Hepatocyte (in vitro differentiated cells): ENCODE measurements around the gene KDF1. TPM values are rescaled to one million over a fixed set of nuclear protein-coding genes. Genes with fewer than 3 reads are reported as not detected.

Source experiments
- DNase-seq: peaks from one replicate; pipeline ENCODE4 v3.0.0-alpha.2; 2016; ENCODE audit warnings: low spot score
- H2AFZ ChIP-seq: fragments of 200-600 bp; sonication (generic); 2 replicates; pipeline ENCODE4 v1.6.0; 2016; ENCODE audit warnings: antibody characterized with exemption, mild to moderate bottlenecking
- H3K27ac ChIP-seq: fragments of 200-600 bp; sonication (generic); 2 replicates; pipeline ENCODE4 v1.5.1; 2016; ENCODE audit warnings: mild to moderate bottlenecking
- H3K27me3 ChIP-seq: fragments of 200-600 bp; sonication (generic); 2 replicates; pipeline ENCODE4 v1.6.1; 2016
- H3K36me3 ChIP-seq: fragments of 200-600 bp; sonication (generic); replicated peaks from 2 replicates; pipeline ENCODE4 v1.5.1; 2016; ENCODE audit warnings: low read depth; ENCODE audit not compliant: insufficient read depth
- H3K4me1 ChIP-seq: fragments of 200-600 bp; sonication (generic); 2 replicates; pipeline ENCODE4 v1.5.1; 2016; ENCODE audit warnings: mild to moderate bottlenecking, moderate library complexity; ENCODE audit not compliant: insufficient read depth
- H3K4me2 ChIP-seq: fragments of 200-600 bp; sonication (generic); 2 replicates; pipeline ENCODE4 v1.6.0; 2016
- H3K4me3 ChIP-seq: fragments of 200-600 bp; sonication (generic); 2 replicates; pipeline ENCODE4 v1.5.1; 2016; ENCODE audit warnings: mild to moderate bottlenecking
- H3K79me2 ChIP-seq: fragments of 200-600 bp; sonication (generic); 2 replicates; pipeline ENCODE4 v1.6.0; 2017; ENCODE audit warnings: mild to moderate bottlenecking
- H3K9me2 ChIP-seq: fragments of 200-600 bp; sonication (generic); replicated peaks from 2 replicates; pipeline ENCODE4 v1.6.0; 2017; ENCODE audit warnings: mild to moderate bottlenecking; ENCODE audit not compliant: insufficient read depth
- H3K9me3 ChIP-seq: fragments of 200-600 bp; sonication (generic); 2 replicates; pipeline ENCODE4 v1.5.1; 2016; ENCODE audit warnings: low read depth, mild to moderate bottlenecking
- H4K20me1 ChIP-seq: fragments of 200-600 bp; sonication (generic); 2 replicates; pipeline ENCODE4 v1.6.0; 2016; ENCODE audit warnings: mild to moderate bottlenecking; ENCODE audit not compliant: insufficient read depth, poor library complexity, severe bottlenecking
- CTCF ChIP-seq: fragments of 200-600 bp; sonication (generic); IDR thresholded peaks from 2 replicates; pipeline ENCODE4 v1.5.1; 2016; ENCODE audit warnings: antibody characterized with exemption, mild to moderate bottlenecking; ENCODE audit not compliant: poor library complexity
- EZH2 ChIP-seq: fragments of 200-600 bp; sonication (generic); IDR thresholded peaks from 2 replicates; pipeline ENCODE4 v1.6.1; 2016; ENCODE audit warnings: antibody characterized with exemption, mild to moderate bottlenecking, borderline replicate concordance
- EZH2phosphoT487 ChIP-seq: fragments of 200-600 bp; sonication (generic); IDR thresholded peaks from one replicate; pipeline ENCODE4 v1.6.1; 2018; ENCODE audit warnings: antibody characterized with exemption, mild to moderate bottlenecking, low read depth, moderate library complexity; ENCODE audit not compliant: unreplicated experiment, severe bottlenecking
- WGBS: methylation state at CpG from one replicate; pipeline ENCODE4 v1.1.6; 2016; ENCODE audit warnings: low lambda C conversion rate; ENCODE audit errors: missing lambda C conversion rate; 5-methylcytosine and 5-hydroxymethylcytosine counted together
- polyA plus RNA-seq: library from polyadenylated mRNA; unstranded; fragments of >200 nt; fragmentation: Nextera tagmentation; extraction: Ambion mirVana; gene quantifications from 2 replicates; pipeline ENCODE4 v1.2.1, GENCODE V29; 2016
- total RNA-seq: library from RNA; depleted of rRNA; stranded (reverse); fragments of >200 nt; gene quantifications from 2 replicates; pipeline ENCODE4 v1.2.3, GENCODE V29; 2014

The KDF1 gene
- total and polyA plus RNA-seq, 2 experiments from 2014 or later = 10.5 to 21.9 TPM

- Histone ChIP-seq H4K20me1 (no peaks in the 10 kb centered on the region), H3K79me2 (no peaks in the 10 kb centered on the region), H3K9me2 (no peaks in the 10 kb centered on the region), H2AFZ (no peak overlapping the region), H3K4me2 (no peak overlapping the region), H3K4me3 (no peak overlapping the region), H3K9me3 (no peaks in the 10 kb centered on the region), H3K27ac (no peak overlapping the region), H3K4me1 (no peaks in the 10 kb centered on the region), H3K36me3 (no peaks in the 10 kb centered on the region), H3K27me3 (no peaks in the 10 kb centered on the region)
- 85% methylated on average over 5 of the region's 5 CpGs for WGBS
- no peak for DNase-seq
- no peak for TF ChIP-seq CTCF
- TF ChIP-seq EZH2 = no peak
- TF ChIP-seq EZH2phosphoT487 = no peak
These were observed 23.6 kb upstream of the KDF1 start for GRCh38 chr1:26983863-26984262.

GRCh38 chr1:26981146-26981846, 21.0 kb upstream of the KDF1 start:
- no peaks in the 10 kb centered on the region for H4K20me1 ChIP-seq
- no peak for DNase-seq
- no peaks in the 10 kb centered on the region for H3K27me3 ChIP-seq
- WGBS = 88% methylated on average over 3 of the region's 3 CpGs
- H3K4me3 ChIP-seq = no peak overlapping the region
- no peak overlapping the region for H2AFZ ChIP-seq
- TF ChIP-seq CTCF (no peak), EZH2 (no peak), EZH2phosphoT487 (no peak)
- H3K36me3 ChIP-seq = no peaks in the 10 kb centered on the region
- no peaks in the 10 kb centered on the region for H3K79me2 ChIP-seq
- no peaks in the 10 kb centered on the region for H3K9me2 ChIP-seq
- no peak overlapping the region for H3K27ac ChIP-seq
- no peaks in the 10 kb centered on the region for H3K9me3 ChIP-seq
- H3K4me2 ChIP-seq = no peak overlapping the region
- peaks cover 4% of the 10 kb centered on the region for H3K4me1 ChIP-seq

GRCh38 chr1:26978901-26979300, 18.6 kb upstream of the KDF1 start:
- 91% methylated on average over 2 of the region's 2 CpGs for WGBS
- H3K27ac ChIP-seq = no peak overlapping the region
- no peaks in the 10 kb centered on the region for H3K27me3 ChIP-seq
- TF ChIP-seq CTCF = no peak
- no peak for TF ChIP-seq EZH2phosphoT487
- TF ChIP-seq EZH2 = no peak
- no peaks in the 10 kb centered on the region for H4K20me1 ChIP-seq
- no peak overlapping the region for H3K4me3 ChIP-seq
- H3K36me3 ChIP-seq = no peaks in the 10 kb centered on the region
- H3K4me1 ChIP-seq = peaks cover 4% of the 10 kb centered on the region
- no peak overlapping the region for H3K4me2 ChIP-seq
- DNase-seq = no peak
- no peaks in the 10 kb centered on the region for H3K79me2 ChIP-seq
- no peaks in the 10 kb centered on the region for H3K9me3 ChIP-seq
- H2AFZ ChIP-seq = no peak overlapping the region
- H3K9me2 ChIP-seq = no peaks in the 10 kb centered on the region
